ENCODE measurements around the gene SLC22A23.

DNA sequence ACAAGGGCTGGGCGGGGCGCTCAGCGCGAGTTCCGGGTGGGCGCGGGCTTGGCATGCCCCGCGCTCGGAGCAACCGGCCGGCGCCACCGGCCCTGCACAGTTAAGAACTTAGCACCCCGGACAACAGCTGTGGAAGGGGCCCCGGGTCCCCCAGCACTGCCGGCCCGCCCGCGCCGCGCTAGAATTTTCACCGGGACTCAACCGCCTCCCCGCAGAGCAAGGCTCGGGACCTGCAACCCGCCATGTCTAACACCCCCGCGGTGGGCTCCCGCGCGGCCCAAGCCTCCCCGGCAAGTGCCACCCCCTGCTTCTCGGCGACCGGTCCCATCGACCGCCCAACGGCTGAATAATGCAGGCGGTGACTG, 203.3 kb downstream of the SLC22A23 start:
- TF ChIP-seq, protein P1, sequence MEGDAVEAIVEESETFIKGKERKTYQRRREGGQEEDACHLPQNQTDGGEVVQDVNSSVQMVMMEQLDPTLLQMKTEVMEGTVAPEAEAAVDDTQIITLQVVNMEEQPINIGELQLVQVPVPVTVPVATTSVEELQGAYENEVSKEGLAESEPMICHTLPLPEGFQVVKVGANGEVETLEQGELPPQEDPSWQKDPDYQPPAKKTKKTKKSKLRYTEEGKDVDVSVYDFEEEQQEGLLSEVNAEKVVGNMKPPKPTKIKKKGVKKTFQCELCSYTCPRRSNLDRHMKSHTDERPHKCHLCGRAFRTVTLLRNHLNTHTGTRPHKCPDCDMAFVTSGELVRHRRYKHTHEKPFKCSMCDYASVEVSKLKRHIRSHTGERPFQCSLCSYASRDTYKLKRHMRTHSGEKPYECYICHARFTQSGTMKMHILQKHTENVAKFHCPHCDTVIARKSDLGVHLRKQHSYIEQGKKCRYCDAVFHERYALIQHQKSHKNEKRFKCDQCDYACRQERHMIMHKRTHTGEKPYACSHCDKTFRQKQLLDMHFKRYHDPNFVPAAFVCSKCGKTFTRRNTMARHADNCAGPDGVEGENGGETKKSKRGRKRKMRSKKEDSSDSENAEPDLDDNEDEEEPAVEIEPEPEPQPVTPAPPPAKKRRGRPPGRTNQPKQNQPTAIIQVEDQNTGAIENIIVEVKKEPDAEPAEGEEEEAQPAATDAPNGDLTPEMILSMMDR (IDR thresholded peaks at IDR 0.05), result no peak
- TF ChIP-seq POLR2AphosphoS5 (IDR thresholded peaks at IDR 0.05), result no peak

Measured in sigmoid colon (tissue), 4 donors.